DMS79 treated with DMSO at 0.1 percent for 48 hours (cell line): ENCODE results near the gene RIMS1.

Experiments used
- DNase-seq: peaks from one replicate; lab custom pipeline; 2025; lab: John Stamatoyannopoulos, UW

RIMS1 gene

GRCh38 chr6:72111611-72112010 is 225.3 kb downstream of the RIMS1 start:
- no peak for DNase-seq

DNA sequence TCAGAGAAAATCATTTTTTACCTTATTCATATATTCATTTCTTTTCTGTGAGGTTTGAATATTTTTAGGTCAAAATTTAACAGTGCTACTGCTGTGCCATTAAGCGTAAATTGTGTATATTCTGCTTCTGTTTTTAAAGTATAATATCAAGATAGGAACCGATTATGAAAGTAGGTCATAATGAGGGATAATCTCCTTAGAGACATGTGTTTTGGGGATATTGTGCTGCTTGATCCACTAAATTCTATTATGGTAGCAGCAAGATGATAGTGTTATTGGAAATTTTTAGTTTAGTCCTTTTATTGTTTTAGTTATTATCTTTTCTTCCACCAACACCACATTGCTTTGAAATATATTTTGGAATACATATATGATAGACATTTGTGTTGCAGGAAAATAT is 244.0 kb downstream of the RIMS1 start:
- no peak for DNase-seq

DNA sequence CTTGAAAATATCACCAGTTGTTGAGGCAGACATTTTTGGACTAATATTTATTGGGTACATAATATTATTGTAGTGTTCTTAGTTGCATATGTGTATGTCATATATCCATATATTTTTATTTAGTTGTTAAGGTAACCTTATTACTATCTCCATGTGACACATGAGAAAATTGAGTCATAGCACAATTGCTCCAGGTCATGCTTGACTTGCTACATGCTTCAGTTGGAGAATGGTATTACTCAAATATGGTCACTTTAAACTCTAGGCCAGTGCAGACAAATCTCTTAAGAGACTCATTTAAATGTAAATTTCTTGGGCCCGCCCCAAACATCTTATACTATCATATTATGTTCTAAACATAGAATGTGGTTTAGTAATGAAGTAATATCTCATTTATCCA is 246.1 kb downstream of the RIMS1 start:
- no peak for DNase-seq

DNA sequence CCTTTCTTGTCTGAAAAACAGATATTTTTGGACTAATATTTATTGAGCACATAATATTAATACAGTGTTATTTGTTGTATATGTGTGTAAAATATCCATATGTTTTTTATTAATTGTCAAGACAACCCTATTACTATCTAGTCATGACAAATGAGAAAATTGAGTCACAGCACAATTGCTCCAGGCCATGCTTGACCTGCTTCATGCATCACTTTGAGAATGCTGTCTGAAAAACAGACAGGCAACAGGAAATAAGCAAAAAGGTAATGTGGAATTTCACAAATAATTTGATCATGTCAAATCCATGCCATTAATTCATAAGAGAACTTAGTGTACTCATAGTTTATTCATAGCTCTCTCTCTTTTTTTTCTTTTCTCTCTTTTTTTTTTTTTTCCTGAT is 246.5 kb downstream of the RIMS1 start:
- DNase-seq: no peak

DNA sequence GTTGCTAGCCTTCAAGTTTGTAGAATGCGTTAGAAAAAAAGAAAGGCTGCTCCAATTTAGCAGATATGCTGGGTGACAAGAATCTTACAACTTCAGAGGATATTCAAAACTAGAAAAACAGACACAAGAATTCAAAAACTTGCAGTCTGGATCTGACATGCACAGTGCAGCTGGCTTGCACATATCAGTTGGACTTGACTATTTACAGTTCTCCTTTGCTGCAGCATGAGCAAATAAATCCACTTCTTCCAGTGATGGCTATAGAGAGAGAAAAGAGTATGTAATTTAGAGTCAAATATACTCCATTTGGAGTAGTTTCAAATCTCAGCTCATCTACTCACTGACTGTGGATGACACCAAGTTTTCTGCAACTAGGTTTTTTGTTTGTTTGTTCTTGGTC is 247.0 kb downstream of the RIMS1 start:
- DNase-seq: no peak

DNA sequence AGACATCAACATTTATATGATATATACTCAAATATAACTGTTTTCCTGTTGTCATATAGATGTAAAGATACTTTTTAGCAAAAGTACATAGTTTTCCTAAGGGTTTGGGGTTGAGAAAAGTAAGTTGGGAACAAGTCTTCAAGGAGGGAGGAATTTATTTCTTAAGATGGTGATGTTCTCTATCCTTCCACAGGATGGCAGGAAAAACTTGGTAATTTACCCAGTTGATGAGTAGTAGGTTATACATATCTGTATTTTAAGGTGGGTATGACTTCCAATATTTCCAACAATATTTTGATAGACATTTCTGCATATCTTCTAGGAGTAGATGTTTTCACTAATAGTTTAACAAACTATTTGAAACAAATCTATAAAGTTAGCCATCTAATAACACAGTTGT is 254.4 kb downstream of the RIMS1 start:
- no peak for DNase-seq

GRCh38 chr6:72149715-72150114 is 263.4 kb downstream of the RIMS1 start:
- DNase-seq: no peak

DNA sequence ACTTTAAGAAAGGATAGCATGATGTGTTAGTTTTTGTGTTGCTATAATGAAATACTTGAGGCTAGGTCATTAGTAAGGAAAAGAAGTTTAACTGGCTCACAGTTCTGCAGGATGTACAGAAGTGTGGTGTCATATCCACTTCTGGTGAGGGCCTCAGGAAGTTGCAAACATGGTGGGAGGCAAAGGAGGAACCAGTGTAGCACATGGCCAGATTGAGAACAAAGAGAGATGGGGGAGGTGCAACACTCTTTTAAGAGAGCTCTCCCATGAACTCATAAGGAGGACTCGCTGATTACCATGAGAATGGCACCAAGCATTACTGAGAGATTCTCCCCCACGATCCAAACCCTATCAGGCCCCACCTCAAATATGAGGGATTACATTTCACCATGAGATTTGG is 265.4 kb downstream of the RIMS1 start:
- DNase-seq: no peak

DNA sequence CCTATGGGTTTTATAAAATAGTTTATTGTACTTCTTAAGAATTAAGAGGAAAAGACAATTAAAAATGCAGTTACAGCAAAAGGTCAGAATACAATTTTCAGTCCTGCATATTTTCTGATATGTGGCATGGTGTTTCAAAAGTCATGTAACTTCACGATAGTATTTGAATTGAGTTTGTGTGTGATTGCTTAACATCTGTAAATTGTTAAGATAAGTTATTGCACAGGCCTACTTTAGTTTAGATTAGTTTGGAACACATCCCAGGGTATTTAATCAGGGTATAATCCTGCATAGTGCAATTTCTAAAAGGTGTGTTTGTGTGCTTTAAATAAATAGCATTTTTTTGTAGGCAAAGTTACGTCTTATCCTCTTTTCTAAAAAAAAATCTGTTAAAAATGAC is 289.6 kb downstream of the RIMS1 start:
- DNase-seq: no peak

DNA sequence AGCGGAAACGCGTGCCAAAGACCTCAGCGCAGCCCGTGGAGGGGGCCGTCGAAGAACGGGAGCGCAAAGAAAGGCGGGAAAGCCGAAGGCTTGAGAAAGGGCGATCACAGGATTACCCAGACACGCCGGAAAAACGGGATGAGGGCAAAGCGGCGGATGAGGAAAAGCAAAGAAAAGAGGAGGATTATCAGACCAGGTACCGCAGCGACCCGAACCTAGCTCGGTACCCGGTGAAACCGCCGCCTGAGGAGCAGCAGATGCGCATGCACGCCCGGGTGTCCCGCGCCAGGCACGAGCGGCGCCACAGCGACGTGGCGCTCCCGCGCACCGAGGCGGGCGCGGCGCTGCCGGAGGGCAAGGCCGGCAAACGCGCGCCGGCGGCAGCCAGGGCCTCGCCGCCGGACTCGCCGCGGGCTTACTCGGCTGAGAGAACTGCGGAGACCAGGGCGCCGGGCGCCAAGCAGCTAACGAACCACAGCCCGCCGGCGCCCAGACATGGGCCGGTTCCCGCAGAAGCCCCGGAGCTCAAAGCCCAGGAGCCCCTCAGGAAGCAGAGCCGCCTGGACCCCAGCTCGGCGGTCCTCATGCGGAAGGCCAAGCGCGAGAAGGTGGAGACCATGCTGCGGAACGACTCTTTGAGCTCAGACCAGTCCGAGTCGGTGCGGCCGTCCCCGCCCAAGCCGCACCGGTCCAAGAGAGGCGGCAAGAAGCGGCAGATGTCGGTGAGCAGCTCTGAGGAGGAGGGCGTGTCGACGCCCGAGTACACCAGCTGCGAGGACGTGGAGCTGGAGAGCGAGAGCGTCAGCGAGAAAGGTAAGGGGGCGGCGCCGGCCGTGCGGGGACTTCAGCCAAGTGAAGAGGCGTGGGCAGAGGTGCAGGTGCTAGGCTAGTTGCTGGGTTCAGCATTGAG is 296.2 kb downstream of the RIMS1 start:
- DNase-seq: peak; percentile 57

DNA sequence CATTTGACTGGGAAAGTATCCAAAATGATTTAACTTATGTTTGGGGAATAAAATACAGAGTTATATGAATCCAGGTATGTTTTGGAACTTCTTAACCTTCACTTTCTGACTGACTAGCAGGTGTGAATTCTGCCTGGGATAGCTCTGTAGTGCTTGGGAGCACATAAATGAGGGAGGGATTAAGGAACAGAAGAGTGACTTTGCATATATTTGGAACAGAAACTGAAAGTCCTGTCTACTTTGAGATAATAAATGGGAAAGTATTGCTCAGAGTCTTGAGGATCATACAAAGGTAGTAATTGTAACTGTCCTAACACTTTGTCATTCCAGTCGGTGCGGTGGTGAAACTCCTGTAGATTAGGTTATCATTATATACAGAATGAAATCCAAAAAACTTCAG is 317.6 kb downstream of the RIMS1 start:
- DNase-seq: no peak

DNA sequence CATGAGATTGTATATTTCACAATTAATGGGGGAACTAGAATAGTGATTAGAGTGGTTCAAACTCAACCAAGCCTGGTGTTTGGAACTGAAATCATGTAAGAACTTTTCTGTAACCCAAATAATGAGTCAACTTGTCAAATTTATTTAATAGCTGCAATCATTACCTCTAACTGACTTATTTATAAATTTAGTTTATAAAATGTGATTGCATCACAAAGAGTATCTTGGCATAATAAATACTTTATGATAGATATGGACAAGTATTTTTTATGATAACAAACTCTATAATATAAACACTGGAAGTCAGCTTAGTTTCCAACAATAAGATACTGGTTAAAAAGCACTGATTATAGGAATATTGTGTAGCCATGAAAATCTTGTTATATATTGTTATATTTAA is 319.1 kb downstream of the RIMS1 start:
- DNase-seq: no peak

GRCh38 chr6:72206606-72207005 is 320.3 kb downstream of the RIMS1 start:
- no peak for DNase-seq

- DNase-seq: no peak
Measured at GRCh38 chr6:72212686-72213085, 326.3 kb downstream of the RIMS1 start.

DNA sequence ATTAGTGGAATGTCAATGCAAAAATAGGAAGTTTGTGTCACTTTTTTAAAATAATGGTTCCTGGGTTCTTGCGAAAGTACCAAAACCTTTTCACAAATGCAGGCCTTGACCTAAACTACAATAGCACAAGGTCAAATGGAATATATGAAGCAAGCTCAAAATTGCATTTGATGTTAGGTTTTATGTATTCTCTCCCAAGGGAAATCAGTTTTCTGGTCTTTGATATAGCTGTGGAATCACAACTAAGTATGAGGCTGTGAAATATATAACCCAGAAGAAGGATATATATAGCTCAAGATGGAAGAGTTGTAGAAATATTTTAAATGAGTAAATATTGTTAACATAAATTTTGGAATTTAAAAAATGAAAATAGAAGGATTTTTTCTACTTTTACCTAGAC is 327.3 kb downstream of the RIMS1 start:
- DNase-seq: no peak

- no peak for DNase-seq
Measured at GRCh38 chr6:72216222-72217068, 330.1 kb downstream of the RIMS1 start.

DNA sequence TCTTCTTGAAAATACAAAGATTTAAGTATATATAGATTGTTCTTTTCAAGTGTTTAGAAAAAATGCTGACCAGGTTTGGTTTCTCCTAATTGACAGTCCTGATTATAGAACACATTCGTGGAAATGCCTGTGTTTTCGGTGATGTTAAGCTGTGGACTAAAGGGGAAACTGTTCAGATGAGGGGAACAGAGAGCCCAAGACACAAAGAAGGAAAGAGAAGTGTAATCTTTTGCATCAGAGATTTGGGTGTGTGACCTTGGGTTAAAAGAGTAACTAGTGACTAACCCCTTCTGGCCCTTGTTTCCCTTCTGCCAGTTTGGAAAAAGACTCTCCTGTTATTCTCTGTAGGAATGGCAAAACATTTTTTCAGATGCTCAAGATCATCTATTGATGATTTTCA is 331.3 kb downstream of the RIMS1 start:
- no peak for DNase-seq

GRCh38 chr6:72218125-72218524 is 331.8 kb downstream of the RIMS1 start:
- DNase-seq: no peak

DNA sequence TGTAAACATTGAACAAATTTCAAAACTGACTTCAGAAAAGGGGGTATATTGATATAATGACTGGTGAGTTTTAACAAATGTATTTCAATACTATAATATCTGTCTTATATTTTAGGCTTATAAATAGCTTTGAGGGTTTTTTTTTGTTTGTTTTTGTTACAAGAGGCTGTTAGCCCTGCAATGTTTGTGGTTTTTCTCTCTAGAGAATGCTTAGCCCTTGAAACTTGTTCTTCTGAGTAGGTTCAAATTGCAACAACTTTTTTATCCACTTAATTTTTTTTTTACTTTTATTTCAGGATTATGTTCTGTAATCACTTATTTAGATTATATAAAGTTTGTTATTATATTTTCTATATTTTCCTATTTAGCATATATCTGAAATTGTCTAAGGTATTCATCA is 333.2 kb downstream of the RIMS1 start:
- no peak for DNase-seq

GRCh38 chr6:72238021-72238420 is 351.7 kb downstream of the RIMS1 start:
- DNase-seq: no peak

- no peak for DNase-seq
Measured at GRCh38 chr6:72238900-72239299, 352.6 kb downstream of the RIMS1 start.

DNA sequence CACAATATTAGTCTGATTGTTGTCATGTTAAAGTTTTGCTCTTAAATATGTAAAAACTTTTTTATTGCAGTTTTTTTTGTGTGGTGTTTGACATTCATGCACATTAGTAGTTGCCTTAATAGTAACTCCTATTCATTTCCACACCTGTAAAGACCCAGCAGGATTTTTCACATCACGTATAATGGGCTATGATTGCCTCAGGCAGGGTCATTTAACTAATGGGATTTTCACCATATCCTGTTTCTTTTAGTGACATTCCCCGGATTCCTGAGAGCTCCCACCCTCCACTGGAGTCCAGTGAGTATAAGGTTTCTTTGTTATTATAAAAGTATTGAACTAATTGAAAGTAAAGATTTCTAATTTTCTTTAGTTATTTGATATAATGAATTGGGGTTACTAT is 359.2 kb downstream of the RIMS1 start:
- no peak for DNase-seq

- no peak for DNase-seq
Measured at GRCh38 chr6:72246926-72247325, 360.6 kb downstream of the RIMS1 start.
